ENCODE measurements around the gene TNK1.

TNK1 gene

GRCh38 chr17:7436556-7437368, 55.9 kb downstream of the TNK1 start:
- no peak for DNase-seq (ENCODE audit: low read depth)

DNA sequence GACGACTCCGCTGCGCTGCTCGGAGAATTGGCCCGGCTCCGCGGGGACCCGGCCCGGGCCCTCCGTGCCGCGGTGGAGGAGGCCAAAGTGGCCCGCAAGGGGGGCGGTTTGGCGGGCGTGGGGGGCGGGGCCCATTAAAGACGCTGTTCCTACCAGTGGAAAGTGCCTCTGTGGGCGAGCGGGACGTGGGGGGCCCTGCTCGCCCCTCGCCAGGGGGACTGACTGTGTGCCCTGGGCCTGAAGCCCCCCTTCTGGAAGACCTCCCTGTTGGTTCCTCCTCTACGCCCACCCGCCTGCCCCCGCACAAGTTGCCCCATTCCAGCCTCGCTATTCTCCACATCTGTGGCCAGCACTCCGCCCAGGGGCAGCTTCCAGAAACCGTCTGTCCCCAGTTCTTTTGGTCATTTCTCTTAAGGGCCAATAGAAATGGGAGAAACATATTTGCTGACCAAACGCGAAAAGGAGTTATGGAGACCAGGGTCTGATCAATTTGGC, 56.5 kb downstream of the TNK1 start:
- DNase-seq (ENCODE audit: low read depth) = no peak

DNA sequence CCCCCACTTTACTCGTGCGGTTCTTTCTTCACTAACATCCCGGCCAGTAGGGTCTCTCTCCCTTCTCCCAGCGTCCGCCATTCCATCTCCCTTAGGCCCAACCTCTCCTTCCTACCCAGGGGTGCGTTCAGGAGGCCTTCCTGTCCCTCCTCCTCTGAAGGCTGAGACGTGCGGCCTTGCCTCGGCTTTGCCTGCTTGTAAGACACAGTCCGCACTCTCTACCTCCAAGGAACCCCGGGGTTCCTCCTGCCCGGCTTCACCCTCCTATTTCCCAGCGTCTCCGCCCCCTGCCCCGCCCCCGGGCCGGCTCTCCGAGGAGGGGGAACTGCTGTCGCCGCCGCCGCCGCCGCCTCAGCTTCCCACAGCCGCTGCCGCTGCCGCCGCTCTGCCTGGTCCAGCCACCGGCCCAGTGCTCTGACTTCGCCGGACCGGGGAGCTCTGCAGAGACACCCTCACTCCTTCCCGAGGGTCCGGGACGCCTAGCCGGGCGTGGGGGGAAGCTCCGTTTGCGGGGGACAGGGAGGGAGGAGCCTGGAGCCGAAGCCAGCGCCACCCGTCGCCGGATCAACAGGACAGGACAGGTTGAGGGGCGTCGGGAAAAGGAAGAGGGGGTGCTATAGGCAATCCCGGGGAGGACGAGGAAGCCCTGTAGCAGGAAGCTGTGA, 57.2 kb downstream of the TNK1 start:
- DNase-seq (ENCODE audit: low read depth) = no peak

DNA sequence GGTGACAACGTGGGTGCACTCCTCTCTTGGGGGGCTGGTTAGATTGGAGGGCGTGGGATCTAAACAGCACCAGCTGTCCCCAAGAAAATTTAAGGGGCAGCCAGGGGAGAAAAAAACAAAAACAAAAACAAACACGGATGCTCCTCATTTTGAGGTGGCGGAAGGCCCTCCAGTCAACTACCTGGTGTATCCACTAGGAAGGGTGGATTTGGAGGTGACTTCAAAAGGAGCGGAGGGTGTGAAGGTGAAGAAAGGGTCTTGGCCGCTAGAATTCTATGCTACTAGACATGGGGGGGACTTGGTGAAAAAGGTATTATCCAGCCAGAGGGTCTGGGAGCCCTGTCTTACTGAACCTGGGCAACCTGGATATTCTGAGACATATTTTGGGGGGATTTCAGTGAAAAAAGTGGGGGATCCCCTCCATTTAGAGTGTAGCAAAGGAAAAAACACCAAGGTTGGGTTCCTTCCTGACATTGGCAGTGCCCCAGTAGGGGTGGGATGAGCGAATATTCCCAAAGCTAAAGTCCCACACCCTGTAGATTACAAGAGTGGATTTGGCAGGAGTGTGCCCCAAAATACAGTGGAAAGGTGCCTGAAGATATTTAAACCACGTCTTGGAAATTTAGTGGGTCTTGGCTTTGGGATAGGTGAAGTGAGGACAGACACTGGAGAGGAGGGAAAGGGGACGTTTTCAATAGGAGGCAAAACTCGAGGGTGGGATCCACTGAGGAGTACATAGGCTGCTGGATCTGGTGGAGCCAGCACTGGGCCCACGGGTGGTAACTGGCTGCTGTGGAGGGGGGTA, 58.0 kb downstream of the TNK1 start:
- DNase-seq (ENCODE audit: low read depth) = no peak

Measured in GM04504 (cell line).